OCI-LY1 (cell line): ENCODE data around the gene NGFR.

Experiments used
- H2AFZ ChIP-seq: fragments of 200-600 bp; sonication (generic), shearing (Covaris generic); 2 replicates; pipeline ENCODE4 v1.6.0; 2014; ENCODE audit warnings: antibody characterized with exemption, mild to moderate bottlenecking, low read length
- H3F3A ChIP-seq: fragments of 200-600 bp; sonication (generic), shearing (Covaris generic); 2 replicates; pipeline ENCODE4 v1.6.0; 2014; ENCODE audit warnings: mild to moderate bottlenecking, antibody characterized with exemption, low read length, moderate library complexity; ENCODE audit not compliant: insufficient read depth
- H3K27ac ChIP-seq: fragments of 200-600 bp; sonication (generic); 2 replicates; pipeline ENCODE4 v1.5.1; 2014; ENCODE audit warnings: low read length, mixed run types, mild to moderate bottlenecking, low read depth; ENCODE audit not compliant: poor library complexity, severe bottlenecking
- H3K27me3 ChIP-seq: fragments of 200-600 bp; sonication (generic); 2 replicates; pipeline ENCODE4 v1.6.0; 2014; ENCODE audit warnings: antibody characterized with exemption, mild to moderate bottlenecking, low read length, moderate library complexity; ENCODE audit not compliant: insufficient read depth
- H3K36me3 ChIP-seq: fragments of 200-600 bp; sonication (generic); 2 replicates; pipeline ENCODE4 v1.6.1; 2014; ENCODE audit warnings: mild to moderate bottlenecking, antibody characterized with exemption, low read length, moderate library complexity, mixed read lengths; ENCODE audit not compliant: insufficient read depth
- H3K4me1 ChIP-seq: fragments of 200-600 bp; sonication (generic); 2 replicates; pipeline ENCODE4 v1.5.1; 2014; ENCODE audit warnings: mild to moderate bottlenecking, low read length, moderate library complexity; ENCODE audit not compliant: insufficient read depth, severe bottlenecking
- H3K4me2 ChIP-seq: fragments of 200-600 bp; sonication (generic), shearing (Covaris generic); 2 replicates; pipeline ENCODE4 v1.6.1; 2014; ENCODE audit warnings: low read length
- H3K4me3 ChIP-seq: fragments of 200-600 bp; sonication (generic); 2 replicates; pipeline ENCODE4 v1.5.1; 2014; ENCODE audit warnings: low read length, low read depth, mild to moderate bottlenecking, mixed read lengths; ENCODE audit not compliant: poor library complexity, severe bottlenecking
- H3K79me2 ChIP-seq: fragments of 200-600 bp; shearing (Covaris generic); 2 replicates; pipeline ENCODE4 v1.6.1; 2016; ENCODE audit warnings: mixed run types, low read length, mixed read lengths; ENCODE audit not compliant: insufficient read depth
- H3K9ac ChIP-seq: fragments of 200-600 bp; sonication (generic), shearing (Covaris generic); 2 replicates; pipeline ENCODE4 v1.6.1; 2014; ENCODE audit warnings: mild to moderate bottlenecking, low read length, mixed read lengths
- H3K9me2 ChIP-seq: fragments of 200-600 bp; sonication (generic), shearing (Covaris generic); 2 replicates; pipeline ENCODE4 v1.6.1; 2014; ENCODE audit warnings: low read depth, mild to moderate bottlenecking, low read length, mixed read lengths
- H3K9me3 ChIP-seq: fragments of 200-600 bp; shearing (Covaris generic); 2 replicates; pipeline ENCODE4 v1.6.1; 2014; ENCODE audit warnings: low read length, mixed read lengths
- H4K20me1 ChIP-seq: fragments of 200-600 bp; sonication (generic), shearing (Covaris generic); 2 replicates; pipeline ENCODE4 v1.6.0; 2016; ENCODE audit warnings: mild to moderate bottlenecking, low read length; ENCODE audit not compliant: insufficient read depth
- EZH2 ChIP-seq: fragments of 200-600 bp; sonication (generic), shearing (Covaris generic); IDR thresholded peaks from 2 replicates; pipeline ENCODE4 v1.8.0; 2017; ENCODE audit warnings: borderline replicate concordance, mixed run types, mild to moderate bottlenecking, antibody characterized with exemption, low read length, moderate library complexity, mixed read lengths
- TF ChIP-seq, protein P1 (sequence below): fragments of 200-600 bp; sonication (generic), shearing (Covaris generic); IDR thresholded peaks from 2 replicates; pipeline ENCODE4 v1.5.1; 2017; ENCODE audit warnings: mild to moderate bottlenecking, antibody characterized with exemption, low read length, moderate library complexity, mixed read lengths

Gene NGFR

DNA sequence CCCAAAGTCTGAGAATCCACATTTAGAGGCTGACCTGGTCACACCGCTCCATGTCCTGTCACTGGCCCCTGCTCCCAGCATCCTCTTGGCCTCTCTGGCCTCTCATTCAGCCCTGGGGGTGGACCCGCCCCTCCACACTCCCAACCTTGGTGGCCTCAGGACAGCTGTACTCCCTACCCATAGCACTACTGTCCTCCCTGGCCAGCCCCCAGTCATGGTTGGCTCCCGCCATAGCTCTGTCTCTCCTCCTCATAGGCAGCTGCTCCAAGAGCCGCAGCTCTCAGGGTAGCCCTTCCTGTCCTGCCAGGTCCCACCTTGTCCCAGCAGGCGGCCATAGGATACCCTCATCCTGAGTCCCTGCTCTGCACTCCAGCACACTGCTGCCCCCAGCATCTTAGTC lies 42.4 kb upstream of the NGFR start:
- Histone ChIP-seq H3K4me2 (no peak overlapping the region), H4K20me1 (no peaks in the 10 kb centered on the region)
- no peak for TF ChIP-seq EZH2
- TF ChIP-seq, protein P1, sequence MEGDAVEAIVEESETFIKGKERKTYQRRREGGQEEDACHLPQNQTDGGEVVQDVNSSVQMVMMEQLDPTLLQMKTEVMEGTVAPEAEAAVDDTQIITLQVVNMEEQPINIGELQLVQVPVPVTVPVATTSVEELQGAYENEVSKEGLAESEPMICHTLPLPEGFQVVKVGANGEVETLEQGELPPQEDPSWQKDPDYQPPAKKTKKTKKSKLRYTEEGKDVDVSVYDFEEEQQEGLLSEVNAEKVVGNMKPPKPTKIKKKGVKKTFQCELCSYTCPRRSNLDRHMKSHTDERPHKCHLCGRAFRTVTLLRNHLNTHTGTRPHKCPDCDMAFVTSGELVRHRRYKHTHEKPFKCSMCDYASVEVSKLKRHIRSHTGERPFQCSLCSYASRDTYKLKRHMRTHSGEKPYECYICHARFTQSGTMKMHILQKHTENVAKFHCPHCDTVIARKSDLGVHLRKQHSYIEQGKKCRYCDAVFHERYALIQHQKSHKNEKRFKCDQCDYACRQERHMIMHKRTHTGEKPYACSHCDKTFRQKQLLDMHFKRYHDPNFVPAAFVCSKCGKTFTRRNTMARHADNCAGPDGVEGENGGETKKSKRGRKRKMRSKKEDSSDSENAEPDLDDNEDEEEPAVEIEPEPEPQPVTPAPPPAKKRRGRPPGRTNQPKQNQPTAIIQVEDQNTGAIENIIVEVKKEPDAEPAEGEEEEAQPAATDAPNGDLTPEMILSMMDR, result no peak

DNA sequence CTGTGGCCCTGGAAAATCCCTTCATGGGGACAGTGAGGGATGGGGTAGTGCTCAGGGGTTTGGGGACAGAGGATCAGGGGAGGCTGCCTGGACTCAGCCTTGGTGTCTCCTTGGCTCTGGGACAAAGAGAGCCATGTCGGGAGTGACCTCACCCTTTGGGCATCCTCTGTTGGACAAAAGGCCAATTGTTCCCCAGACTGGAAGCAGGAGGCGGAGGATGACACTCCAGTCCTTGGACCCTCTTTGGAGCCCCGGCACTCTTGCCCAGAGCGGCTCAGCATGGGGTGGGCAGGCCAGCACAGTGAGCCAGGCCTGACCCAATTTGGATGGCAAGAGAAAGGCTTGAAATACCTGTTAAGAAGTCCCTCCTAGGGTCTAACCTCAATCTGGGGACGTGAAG lies 41.0 kb upstream of the NGFR start:
- Histone ChIP-seq H4K20me1 (no peaks in the 10 kb centered on the region), H3K79me2 (no peaks in the 10 kb centered on the region), H3F3A (no peaks in the 10 kb centered on the region), H2AFZ (no peak overlapping the region), H3K4me2 (no peak overlapping the region), H3K27ac (no peak overlapping the region), H3K9me3 (no peaks in the 10 kb centered on the region), H3K27me3 (peaks cover 16% of the 10 kb centered on the region), H3K9me2 (no peaks in the 10 kb centered on the region), H3K36me3 (no peaks in the 10 kb centered on the region), H3K9ac (no peak overlapping the region), H3K4me1 (peaks cover 6% of the 10 kb centered on the region), H3K4me3 (no peak overlapping the region)
- TF ChIP-seq EZH2, result no peak
- TF ChIP-seq, protein P1, result no peak

More for the DNA sequence above, 42.4 kb upstream of the NGFR start:
- Histone ChIP-seq H3K27ac (no peak overlapping the region), H2AFZ (no peak overlapping the region), H3K4me3 (no peak overlapping the region), H3K36me3 (no peaks in the 10 kb centered on the region), H3K4me1 (peaks cover 6% of the 10 kb centered on the region), H3K79me2 (no peaks in the 10 kb centered on the region), H3K27me3 (peaks cover 16% of the 10 kb centered on the region), H3K9ac (no peak overlapping the region), H3F3A (no peaks in the 10 kb centered on the region), H3K9me3 (no peaks in the 10 kb centered on the region), H3K9me2 (no peaks in the 10 kb centered on the region)

DNA sequence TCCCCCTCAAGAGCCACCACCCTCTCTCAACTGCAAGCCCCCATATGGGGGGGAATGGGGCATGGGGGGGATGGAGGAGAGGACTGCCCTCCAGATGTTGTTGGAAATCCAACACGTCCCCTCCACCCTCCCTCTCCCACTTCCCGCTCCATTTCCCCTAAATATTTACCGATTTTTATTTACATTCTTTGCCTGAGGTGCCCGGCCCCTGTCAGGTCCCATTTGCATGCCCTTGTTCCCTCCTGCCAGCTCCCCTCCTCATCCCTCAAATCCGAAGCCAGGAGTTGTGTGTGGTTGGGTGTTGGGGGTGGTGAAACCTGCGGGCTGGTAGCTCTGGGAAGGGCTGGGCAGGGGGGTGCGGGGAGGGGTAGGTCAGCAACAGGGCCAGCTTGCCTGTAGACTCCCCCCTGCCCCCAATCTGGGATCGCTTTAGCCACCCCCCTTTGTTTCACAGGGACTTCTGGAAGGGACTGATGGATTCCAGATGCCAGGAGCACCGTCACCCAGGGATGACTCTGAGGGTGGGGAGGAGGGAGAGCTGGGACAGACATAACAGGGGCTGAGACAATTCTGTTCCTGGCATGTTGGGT lies 39.7 kb upstream of the NGFR start:
- peaks cover 6% of the 10 kb centered on the region for H3K4me1 ChIP-seq
- no peaks in the 10 kb centered on the region for H3F3A ChIP-seq
- no peak overlapping the region for H3K9ac ChIP-seq
- no peak overlapping the region for H3K27ac ChIP-seq
- no peaks in the 10 kb centered on the region for H3K36me3 ChIP-seq
- no peaks in the 10 kb centered on the region for H3K9me2 ChIP-seq
- no peaks in the 10 kb centered on the region for H3K79me2 ChIP-seq
- H3K9me3 ChIP-seq, result no peaks in the 10 kb centered on the region
- no peak overlapping the region for H2AFZ ChIP-seq
- H4K20me1 ChIP-seq, result no peaks in the 10 kb centered on the region
- H3K4me2 ChIP-seq, result no peak overlapping the region
- TF ChIP-seq, protein P1, result no peak
- no peak for TF ChIP-seq EZH2
- no peak overlapping the region for H3K4me3 ChIP-seq
- peaks cover 11% of the 10 kb centered on the region for H3K27me3 ChIP-seq
